HG02885 (cell line): ENCODE measurements around the gene FYB1.

Experiments
- ATAC-seq: cut with Tn5 transposase; IDR thresholded peaks from one replicate; pipeline ENCODE4 v1.9.1; 2021; ENCODE audit warnings: mild to moderate bottlenecking; ENCODE audit not compliant: unreplicated experiment, poor library complexity

Gene FYB1

GRCh38 chr5:39207345-39208045 lies 11.9 kb downstream of the FYB1 start:
- ATAC-seq = no peak

- no peak for ATAC-seq
These were observed 12.6 kb downstream of the FYB1 start for GRCh38 chr5:39206630-39207321.

- no peak for ATAC-seq
These were observed 13.8 kb downstream of the FYB1 start for GRCh38 chr5:39205550-39205949.

- no peak for ATAC-seq
These were observed 15.4 kb downstream of the FYB1 start for GRCh38 chr5:39203951-39204350.

- no peak for ATAC-seq
These were observed 16.0 kb downstream of the FYB1 start for GRCh38 chr5:39203275-39203922.

- no peak for ATAC-seq
These were observed 16.6 kb downstream of the FYB1 start for GRCh38 chr5:39202597-39203274.

- no peak for ATAC-seq
These were observed 17.4 kb downstream of the FYB1 start for GRCh38 chr5:39201781-39202596.

- no peak for ATAC-seq
These were observed 18.1 kb downstream of the FYB1 start for GRCh38 chr5:39201160-39201780.

GRCh38 chr5:39200081-39200480 lies 19.3 kb downstream of the FYB1 start:
- no peak for ATAC-seq

GRCh38 chr5:39199335-39199734 lies 20.0 kb downstream of the FYB1 start:
- no peak for ATAC-seq

- no peak for ATAC-seq
These were observed 21.2 kb downstream of the FYB1 start for GRCh38 chr5:39198127-39198526.

GRCh38 chr5:39197556-39197955 lies 21.8 kb downstream of the FYB1 start:
- ATAC-seq = no peak

- ATAC-seq = no peak
These were observed 24.1 kb downstream of the FYB1 start for GRCh38 chr5:39195198-39195826.

- ATAC-seq = no peak
These were observed 24.8 kb downstream of the FYB1 start for GRCh38 chr5:39194466-39195136.

GRCh38 chr5:39193553-39194465 lies 25.6 kb downstream of the FYB1 start:
- ATAC-seq = no peak

- ATAC-seq = no peak
These were observed 26.8 kb downstream of the FYB1 start for GRCh38 chr5:39192450-39193160.

- no peak for ATAC-seq
These were observed 28.1 kb downstream of the FYB1 start for GRCh38 chr5:39191216-39191615.
